Ureter (tissue), 1 donor: ENCODE data around the gene STK11. TPM values are rescaled to one million over a fixed set of nuclear protein-coding genes. Genes with fewer than 3 reads are reported as not detected.

ENCODE experiments used
- DNase-seq: peaks from one replicate; pipeline ENCODE4 v3.0.0-alpha.2; 2020; ENCODE audit warnings: low spot score
- total RNA-seq: library from RNA; stranded (reverse); gene quantifications from one replicate; pipeline ENCODE4 v1.2.4, GENCODE V29; 2023
- donor health status: DM: yes; HTN: yes; CAD: no.

The STK11 gene
- total RNA-seq, 1 donor from 2014 or later: 51.2 TPM

GRCh38 chr19:1225440-1226226, 20.1 kb downstream of the STK11 start:
- DNase-seq: no peak

GRCh38 chr19:1226227-1226518, 20.6 kb downstream of the STK11 start:
- no peak for DNase-seq

- DNase-seq: no peak
Observed at GRCh38 chr19:1226522-1227303, 21.1 kb downstream of the STK11 start.

- no peak for DNase-seq
Observed at GRCh38 chr19:1227304-1228054, 21.9 kb downstream of the STK11 start.

GRCh38 chr19:1228161-1228957, 22.8 kb downstream of the STK11 start:
- DNase-seq: no peak

- no peak for DNase-seq
Observed at GRCh38 chr19:1229056-1229923, 23.7 kb downstream of the STK11 start.

- no peak for DNase-seq
Observed at GRCh38 chr19:1229924-1230782, 24.6 kb downstream of the STK11 start.

GRCh38 chr19:1230783-1231489, 25.4 kb downstream of the STK11 start:
- DNase-seq: no peak

- no peak for DNase-seq
Observed at GRCh38 chr19:1231729-1232637, 26.4 kb downstream of the STK11 start.

- DNase-seq: no peak
Observed at GRCh38 chr19:1232652-1233072, 27.1 kb downstream of the STK11 start.

GRCh38 chr19:1233115-1233667, 27.6 kb downstream of the STK11 start:
- DNase-seq: no peak

- DNase-seq: no peak
Observed at GRCh38 chr19:1234051-1234954, 28.7 kb downstream of the STK11 start.

GRCh38 chr19:1234955-1235380, 29.4 kb downstream of the STK11 start:
- DNase-seq: no peak

- DNase-seq: no peak
Observed at GRCh38 chr19:1235625-1236538, 30.3 kb downstream of the STK11 start.

GRCh38 chr19:1236576-1236975, 31.0 kb downstream of the STK11 start:
- DNase-seq: no peak
